ENCODE measurements around the gene ASIC2. TPM values are rescaled to one million over a fixed set of nuclear protein-coding genes. Genes with fewer than 3 reads are reported as not detected.

ASIC2 gene
- total and polyA plus RNA-seq, 2 experiments from 2014 or later = 0.52 to 2.8 TPM

DNA sequence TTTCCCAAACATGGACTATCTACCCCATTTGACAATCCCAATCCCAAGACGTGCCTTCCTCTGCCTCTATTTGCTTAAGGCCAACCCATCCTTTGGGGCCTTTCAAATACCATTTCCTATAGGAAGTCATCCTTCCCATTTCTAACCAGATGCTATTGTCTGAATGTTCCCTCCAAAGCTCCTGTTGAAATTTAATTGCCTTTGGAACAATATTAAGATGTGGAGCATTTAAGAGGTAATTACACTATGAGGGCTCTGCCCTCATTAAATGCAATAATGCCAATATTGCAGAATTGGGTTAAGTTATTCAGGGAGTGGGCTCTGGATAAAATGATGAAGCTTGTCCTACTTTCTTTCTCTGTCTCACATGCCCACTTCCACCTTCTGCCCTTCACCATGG is 125.4 kb downstream of the ASIC2 start:
- no peak overlapping the region for H2AFZ ChIP-seq
- no peak for ATAC-seq
- no peaks in the 10 kb centered on the region for H3K79me2 ChIP-seq (replicated peaks; ENCODE audit: insufficient read depth)
- H3K4me2 ChIP-seq = no peak overlapping the region
- no peaks in the 10 kb centered on the region for H3K36me3 ChIP-seq (ENCODE audit: insufficient read depth)
- H4K20me1 ChIP-seq (replicated peaks; ENCODE audit: insufficient read depth) = no peaks in the 10 kb centered on the region
- Mint-ChIP-seq H3K4me3 (no peak overlapping the region), H3K9me3 (no peaks in the 10 kb centered on the region), H3K4me1 (no peaks in the 10 kb centered on the region; the same call in 2 of the 3 replicates), H3K36me3 (ENCODE audit: low read depth) (no peaks in the 10 kb centered on the region), H3K27me3 (ENCODE audit: insufficient read depth, low read depth, poor library complexity) (no peaks in the 10 kb centered on the region), H3K27ac (no peak overlapping the region)
- peaks cover 16% of the 10 kb centered on the region for H3K9me2 ChIP-seq (ENCODE audit: insufficient read depth)
- no peak for DNase-seq (ENCODE audit: low spot score)
- H3K27me3 ChIP-seq (ENCODE audit: insufficient read depth) = no peaks in the 10 kb centered on the region
- no peak overlapping the region for H3K27ac ChIP-seq (ENCODE audit: low read depth)
- no peaks in the 10 kb centered on the region for H3K4me1 ChIP-seq (ENCODE audit: insufficient read depth)
- no peak overlapping the region for H3K4me3 ChIP-seq
- H3F3A ChIP-seq (replicated peaks; ENCODE audit: low read depth) = no peaks in the 10 kb centered on the region
- TF ChIP-seq JUNB (IDR thresholded peaks at IDR 0.05; ENCODE audit: unreplicated experiment) (no peak), EZH2 (IDR thresholded peaks at IDR 0.05; ENCODE audit: low read depth, unreplicated experiment) (no peak), CREB1 (CRISPR knock-in tag; IDR thresholded peaks at IDR 0.05; ENCODE audit: low read depth) (no peak), EZH2phosphoT487 (IDR thresholded peaks at IDR 0.05; ENCODE audit: unreplicated experiment) (no peak), POLR2AphosphoS5 (IDR thresholded peaks at IDR 0.05; ENCODE audit: low read depth) (no peak), NANOG (IDR thresholded peaks at IDR 0.05; ENCODE audit: borderline replicate concordance) (no peak), ZNF331 (CRISPR knock-in tag; IDR thresholded peaks at IDR 0.05; ENCODE audit: low read depth) (no peak)
- TF ChIP-seq, protein P1, sequence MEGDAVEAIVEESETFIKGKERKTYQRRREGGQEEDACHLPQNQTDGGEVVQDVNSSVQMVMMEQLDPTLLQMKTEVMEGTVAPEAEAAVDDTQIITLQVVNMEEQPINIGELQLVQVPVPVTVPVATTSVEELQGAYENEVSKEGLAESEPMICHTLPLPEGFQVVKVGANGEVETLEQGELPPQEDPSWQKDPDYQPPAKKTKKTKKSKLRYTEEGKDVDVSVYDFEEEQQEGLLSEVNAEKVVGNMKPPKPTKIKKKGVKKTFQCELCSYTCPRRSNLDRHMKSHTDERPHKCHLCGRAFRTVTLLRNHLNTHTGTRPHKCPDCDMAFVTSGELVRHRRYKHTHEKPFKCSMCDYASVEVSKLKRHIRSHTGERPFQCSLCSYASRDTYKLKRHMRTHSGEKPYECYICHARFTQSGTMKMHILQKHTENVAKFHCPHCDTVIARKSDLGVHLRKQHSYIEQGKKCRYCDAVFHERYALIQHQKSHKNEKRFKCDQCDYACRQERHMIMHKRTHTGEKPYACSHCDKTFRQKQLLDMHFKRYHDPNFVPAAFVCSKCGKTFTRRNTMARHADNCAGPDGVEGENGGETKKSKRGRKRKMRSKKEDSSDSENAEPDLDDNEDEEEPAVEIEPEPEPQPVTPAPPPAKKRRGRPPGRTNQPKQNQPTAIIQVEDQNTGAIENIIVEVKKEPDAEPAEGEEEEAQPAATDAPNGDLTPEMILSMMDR (conservative IDR thresholded peaks at IDR 0.05; ENCODE audit: low read depth in 2 of 2) = no peak
- TF ChIP-seq, protein P2, sequence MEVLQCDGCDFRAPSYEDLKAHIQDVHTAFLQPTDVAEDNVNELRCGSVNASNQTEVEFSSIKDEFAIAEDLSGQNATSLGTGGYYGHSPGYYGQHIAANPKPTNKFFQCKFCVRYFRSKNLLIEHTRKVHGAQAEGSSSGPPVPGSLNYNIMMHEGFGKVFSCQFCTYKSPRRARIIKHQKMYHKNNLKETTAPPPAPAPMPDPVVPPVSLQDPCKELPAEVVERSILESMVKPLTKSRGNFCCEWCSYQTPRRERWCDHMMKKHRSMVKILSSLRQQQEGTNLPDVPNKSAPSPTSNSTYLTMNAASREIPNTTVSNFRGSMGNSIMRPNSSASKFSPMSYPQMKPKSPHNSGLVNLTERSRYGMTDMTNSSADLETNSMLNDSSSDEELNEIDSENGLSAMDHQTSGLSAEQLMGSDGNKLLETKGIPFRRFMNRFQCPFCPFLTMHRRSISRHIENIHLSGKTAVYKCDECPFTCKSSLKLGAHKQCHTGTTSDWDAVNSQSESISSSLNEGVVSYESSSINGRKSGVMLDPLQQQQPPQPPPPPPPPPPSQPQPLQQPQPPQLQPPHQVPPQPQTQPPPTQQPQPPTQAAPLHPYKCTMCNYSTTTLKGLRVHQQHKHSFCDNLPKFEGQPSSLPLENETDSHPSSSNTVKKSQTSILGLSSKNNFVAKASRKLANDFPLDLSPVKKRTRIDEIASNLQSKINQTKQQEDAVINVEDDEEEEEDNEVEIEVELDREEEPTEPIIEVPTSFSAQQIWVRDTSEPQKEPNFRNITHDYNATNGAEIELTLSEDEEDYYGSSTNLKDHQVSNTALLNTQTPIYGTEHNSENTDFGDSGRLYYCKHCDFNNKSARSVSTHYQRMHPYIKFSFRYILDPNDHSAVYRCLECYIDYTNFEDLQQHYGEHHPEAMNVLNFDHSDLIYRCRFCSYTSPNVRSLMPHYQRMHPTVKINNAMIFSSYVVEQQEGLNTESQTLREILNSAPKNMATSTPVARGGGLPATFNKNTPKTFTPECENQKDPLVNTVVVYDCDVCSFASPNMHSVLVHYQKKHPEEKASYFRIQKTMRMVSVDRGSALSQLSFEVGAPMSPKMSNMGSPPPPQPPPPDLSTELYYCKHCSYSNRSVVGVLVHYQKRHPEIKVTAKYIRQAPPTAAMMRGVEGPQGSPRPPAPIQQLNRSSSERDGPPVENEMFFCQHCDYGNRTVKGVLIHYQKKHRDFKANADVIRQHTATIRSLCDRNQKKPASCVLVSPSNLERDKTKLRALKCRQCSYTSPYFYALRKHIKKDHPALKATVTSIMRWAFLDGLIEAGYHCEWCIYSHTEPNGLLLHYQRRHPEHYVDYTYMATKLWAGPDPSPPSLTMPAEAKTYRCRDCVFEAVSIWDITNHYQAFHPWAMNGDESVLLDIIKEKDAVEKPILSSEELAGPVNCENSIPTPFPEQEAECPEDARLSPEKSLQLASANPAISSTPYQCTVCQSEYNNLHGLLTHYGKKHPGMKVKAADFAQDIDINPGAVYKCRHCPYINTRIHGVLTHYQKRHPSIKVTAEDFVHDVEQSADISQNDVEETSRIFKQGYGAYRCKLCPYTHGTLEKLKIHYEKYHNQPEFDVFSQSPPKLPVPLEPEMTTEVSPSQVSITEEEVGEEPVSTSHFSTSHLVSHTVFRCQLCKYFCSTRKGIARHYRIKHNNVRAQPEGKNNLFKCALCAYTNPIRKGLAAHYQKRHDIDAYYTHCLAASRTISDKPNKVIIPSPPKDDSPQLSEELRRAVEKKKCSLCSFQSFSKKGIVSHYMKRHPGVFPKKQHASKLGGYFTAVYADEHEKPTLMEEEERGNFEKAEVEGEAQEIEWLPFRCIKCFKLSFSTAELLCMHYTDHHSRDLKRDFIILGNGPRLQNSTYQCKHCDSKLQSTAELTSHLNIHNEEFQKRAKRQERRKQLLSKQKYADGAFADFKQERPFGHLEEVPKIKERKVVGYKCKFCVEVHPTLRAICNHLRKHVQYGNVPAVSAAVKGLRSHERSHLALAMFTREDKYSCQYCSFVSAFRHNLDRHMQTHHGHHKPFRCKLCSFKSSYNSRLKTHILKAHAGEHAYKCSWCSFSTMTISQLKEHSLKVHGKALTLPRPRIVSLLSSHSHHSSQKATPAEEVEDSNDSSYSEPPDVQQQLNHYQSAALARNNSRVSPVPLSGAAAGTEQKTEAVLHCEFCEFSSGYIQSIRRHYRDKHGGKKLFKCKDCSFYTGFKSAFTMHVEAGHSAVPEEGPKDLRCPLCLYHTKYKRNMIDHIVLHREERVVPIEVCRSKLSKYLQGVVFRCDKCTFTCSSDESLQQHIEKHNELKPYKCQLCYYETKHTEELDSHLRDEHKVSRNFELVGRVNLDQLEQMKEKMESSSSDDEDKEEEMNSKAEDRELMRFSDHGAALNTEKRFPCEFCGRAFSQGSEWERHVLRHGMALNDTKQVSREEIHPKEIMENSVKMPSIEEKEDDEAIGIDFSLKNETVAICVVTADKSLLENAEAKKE (CRISPR knock-in tag; IDR thresholded peaks at IDR 0.05) = no peak
- TF ChIP-seq, protein P3, sequence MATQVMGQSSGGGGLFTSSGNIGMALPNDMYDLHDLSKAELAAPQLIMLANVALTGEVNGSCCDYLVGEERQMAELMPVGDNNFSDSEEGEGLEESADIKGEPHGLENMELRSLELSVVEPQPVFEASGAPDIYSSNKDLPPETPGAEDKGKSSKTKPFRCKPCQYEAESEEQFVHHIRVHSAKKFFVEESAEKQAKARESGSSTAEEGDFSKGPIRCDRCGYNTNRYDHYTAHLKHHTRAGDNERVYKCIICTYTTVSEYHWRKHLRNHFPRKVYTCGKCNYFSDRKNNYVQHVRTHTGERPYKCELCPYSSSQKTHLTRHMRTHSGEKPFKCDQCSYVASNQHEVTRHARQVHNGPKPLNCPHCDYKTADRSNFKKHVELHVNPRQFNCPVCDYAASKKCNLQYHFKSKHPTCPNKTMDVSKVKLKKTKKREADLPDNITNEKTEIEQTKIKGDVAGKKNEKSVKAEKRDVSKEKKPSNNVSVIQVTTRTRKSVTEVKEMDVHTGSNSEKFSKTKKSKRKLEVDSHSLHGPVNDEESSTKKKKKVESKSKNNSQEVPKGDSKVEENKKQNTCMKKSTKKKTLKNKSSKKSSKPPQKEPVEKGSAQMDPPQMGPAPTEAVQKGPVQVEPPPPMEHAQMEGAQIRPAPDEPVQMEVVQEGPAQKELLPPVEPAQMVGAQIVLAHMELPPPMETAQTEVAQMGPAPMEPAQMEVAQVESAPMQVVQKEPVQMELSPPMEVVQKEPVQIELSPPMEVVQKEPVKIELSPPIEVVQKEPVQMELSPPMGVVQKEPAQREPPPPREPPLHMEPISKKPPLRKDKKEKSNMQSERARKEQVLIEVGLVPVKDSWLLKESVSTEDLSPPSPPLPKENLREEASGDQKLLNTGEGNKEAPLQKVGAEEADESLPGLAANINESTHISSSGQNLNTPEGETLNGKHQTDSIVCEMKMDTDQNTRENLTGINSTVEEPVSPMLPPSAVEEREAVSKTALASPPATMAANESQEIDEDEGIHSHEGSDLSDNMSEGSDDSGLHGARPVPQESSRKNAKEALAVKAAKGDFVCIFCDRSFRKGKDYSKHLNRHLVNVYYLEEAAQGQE (IDR thresholded peaks at IDR 0.05; ENCODE audit: unreplicated experiment) = no peak
